Fibroblast of peridontal ligament (primary cell): Measurements from ENCODE around the gene OAT.
"Not testable (repeated sequence)": the region's sequence is repeated elsewhere in the genome, so short reads cannot be mapped to it uniquely, and the experiment has no call there.

ENCODE experiments used
- DNase-seq: peaks from one replicate; pipeline ENCODE4 v3.0.0-alpha.2; 2010; ENCODE audit errors: extremely low read depth

Gene OAT

DNA sequence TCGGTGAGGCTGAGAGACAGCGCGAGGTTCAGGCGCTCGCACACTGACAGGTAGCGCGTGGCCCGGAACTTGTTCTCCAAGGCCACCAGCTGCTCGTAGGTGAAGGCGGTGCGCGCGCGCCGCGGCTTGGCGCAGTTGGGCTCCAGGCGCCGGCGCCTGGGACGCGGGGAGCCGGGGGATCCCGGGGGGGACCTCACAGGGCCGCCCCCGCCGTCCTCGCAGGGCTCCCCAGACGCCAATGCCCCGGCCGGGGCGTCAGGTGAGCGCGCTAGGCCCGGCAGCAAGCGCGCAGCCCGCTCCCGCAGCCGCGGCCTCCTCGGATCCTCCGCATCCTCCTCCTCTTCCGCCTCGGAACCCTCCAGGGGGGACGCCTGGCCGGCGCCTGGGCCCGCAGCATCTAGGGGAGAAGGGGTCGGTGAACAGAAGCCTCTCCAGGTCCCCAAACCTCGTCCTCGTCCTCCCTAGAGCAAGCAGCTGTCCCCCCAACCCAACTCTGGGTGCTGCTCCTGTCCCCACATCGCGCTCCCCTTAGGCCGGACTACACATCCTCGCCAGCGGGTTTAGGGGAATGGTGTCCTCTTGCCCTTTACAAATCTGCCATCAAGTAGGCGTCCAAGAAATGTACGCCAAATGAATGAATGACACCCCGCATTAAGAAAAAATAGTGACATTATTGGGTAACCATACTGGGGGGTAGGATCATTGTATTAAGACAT is 29.2 kb upstream of the OAT start:
- DNase-seq: no peak

GRCh38 chr10:124446830-124447750 is 28.4 kb upstream of the OAT start:
- DNase-seq: no peak

DNA sequence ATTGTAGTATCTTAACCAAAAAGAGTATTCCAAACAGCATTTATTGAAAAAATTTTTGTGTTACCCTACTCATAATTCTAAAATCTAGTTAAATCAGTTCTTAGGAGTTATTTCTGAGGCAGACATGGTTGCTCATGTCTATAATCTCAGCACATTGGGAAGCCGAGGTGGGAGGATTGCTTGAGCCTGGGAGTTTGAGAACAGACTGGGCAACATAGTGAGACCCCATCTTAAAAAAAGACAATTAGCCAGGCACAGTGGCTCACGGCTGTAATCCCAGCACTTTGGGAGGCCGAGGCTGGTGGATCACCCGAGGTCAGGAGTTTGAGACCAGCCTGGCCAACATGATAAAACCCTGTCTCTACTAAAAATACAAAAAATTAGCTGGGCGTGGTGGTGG is 23.0 kb upstream of the OAT start:
- not testable (repeated sequence) for DNase-seq

DNA sequence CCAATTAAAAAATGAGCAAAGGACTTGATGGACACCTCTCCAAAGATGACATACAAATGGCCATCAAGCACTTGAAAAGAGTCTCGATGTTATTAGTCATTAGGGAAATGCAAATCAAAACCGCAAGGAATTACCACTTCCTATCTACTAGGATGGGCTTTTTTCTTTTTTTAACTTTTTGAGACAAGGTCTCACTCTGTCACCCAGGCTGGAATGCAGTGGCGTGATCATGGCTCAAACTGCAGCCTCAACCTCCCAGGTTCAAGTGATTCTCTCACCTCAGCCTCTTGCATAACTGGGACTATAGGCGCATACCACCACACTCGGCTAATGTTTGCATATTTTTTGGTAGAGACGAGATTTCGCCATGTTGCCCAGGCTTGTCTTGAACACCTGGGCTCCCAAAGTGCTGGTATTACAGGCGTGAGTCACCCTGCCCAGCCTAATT is 17.5 kb upstream of the OAT start:
- DNase-seq: no peak

GRCh38 chr10:124435683-124436082 is 17.0 kb upstream of the OAT start:
- DNase-seq: not testable (repeated sequence)

DNA sequence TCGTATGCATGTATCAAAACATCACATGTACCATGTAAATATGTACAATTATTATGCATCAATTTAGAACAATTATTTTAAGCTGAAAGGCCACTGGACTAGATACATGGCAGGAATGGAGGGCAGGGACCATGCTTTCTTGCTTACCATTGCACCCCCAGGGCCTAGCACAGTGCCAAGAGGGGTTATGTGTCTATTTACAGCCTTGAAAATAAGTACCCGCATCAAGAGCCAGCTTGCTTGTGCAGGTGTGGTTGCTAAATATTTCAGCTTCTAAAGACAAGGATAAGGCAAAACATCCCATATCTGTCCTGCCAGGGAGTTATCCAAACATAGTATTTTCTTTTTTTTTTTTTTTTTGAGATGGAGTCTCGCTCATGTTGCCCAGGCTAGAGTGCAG is 14.7 kb upstream of the OAT start:
- no peak for DNase-seq

GRCh38 chr10:124430077-124430476 is 11.4 kb upstream of the OAT start:
- DNase-seq: no peak

DNA sequence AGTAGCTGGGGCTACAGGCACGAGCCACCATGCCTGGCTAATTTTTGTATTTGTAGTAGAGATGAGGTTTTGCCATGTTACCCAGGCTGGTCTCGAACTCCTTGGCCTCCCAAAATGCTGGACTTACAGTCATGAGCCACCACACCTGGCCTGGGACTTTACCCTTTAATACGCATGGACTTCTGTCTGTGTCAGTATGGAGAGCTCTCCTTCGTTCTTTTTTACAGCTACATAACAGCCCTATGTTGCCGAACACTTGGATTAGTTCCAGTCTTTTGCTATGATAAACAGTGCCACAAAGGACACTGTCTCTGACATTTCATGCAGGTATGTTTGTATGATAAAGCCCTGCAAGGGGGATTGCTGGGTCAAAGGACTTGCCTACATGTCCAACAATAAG is 10.9 kb upstream of the OAT start:
- DNase-seq: no peak

DNA sequence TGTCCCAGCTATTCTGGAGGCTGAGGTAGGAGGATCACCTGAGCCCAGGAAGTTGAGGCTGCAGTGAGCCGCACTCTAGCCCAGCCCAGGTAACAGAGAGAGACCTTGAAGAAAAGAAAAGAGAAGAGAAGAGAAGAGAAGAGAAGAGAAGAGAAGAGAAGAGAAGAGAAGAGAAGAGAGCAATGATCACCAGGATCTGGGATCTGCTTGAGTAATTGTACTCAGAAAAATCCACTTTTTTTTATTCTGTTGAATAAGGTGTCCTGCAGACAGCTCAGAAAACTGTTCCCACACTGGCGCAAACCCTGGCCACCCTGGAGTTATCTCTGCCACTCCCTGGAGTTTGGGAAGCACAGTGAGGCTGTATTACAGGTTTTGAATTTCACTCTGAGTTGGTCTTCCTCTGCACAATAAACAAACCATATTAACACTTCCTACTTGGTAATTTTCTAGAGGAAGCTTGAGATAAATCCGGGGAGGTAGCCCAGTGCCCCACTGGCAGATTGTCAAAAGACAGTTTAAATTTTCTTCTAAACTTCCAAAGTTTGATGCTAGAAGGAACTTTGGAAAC is 9.6 kb upstream of the OAT start:
- no peak for DNase-seq

GRCh38 chr10:124425227-124425962 is 6.7 kb upstream of the OAT start:
- no peak for DNase-seq

GRCh38 chr10:124423813-124424212 is 5.1 kb upstream of the OAT start:
- DNase-seq: no peak

GRCh38 chr10:124422742-124423141 is 4.0 kb upstream of the OAT start:
- no peak for DNase-seq

GRCh38 chr10:124420254-124420653 is 1.5 kb upstream of the OAT start:
- DNase-seq: no peak

DNA sequence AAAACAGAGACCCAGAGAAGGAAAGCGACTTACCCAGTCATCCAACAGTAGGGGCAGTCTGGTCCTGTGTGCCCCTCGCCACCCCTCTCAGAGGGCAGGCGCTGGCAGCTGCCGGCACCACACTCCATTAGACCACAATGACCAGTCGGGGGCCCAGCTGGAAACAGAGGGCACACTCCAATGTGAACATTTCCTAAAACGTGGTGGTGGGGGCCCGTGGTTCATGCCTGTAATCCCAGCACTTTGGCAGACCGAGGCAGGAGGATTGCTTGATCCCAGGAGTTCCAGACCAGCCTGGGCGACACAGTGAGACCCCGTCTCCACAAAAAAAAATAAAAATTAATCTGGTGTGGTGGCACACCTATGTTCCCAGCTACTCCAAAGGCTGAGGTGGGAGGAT is 912 bp upstream of the OAT start:
- DNase-seq: no peak

DNA sequence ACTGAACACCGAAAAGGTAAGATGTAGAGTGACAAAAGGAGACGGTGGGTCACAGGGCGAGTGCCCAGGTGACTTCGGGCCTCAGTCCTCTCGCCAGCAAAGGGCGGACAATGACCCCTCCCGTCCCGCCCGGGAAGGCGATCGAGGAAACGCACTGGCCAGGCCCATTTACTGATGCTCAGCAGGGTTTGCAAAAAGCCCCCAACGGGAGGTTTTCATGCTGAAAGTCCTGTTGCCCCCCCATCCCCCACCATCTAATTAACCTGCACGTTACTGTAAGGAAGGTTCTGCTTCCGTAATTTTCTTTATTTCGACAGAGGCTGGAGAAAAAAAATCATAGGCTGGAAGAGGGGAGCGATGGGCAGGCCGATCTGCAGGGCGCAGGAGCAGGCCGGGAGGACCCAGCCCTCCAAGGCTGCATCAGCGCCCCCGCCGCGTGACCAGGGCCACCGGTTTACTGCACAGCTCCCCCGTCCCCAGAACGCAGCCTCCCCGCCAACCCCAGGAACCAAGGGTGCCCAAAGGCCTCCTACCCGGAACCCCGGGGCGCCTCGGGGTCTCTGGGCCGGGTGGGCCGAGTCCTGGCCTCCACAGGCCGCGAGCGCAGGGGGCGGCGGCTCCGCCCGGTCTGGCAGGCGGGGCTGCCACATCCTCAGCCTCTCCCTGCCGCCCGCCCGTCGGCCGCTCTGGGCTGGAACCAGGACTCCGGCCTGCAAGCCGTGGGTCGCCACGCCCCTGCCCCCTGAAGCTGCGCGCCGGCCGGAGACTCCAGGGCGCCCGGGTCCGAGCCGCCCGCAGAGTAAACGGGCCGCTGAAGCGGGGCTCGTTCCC is 613 bp downstream of the OAT start:
- peak; percentile 62 for DNase-seq

GRCh38 chr10:124416733-124417132 is 2.0 kb downstream of the OAT start:
- DNase-seq: peak; percentile 39

DNA sequence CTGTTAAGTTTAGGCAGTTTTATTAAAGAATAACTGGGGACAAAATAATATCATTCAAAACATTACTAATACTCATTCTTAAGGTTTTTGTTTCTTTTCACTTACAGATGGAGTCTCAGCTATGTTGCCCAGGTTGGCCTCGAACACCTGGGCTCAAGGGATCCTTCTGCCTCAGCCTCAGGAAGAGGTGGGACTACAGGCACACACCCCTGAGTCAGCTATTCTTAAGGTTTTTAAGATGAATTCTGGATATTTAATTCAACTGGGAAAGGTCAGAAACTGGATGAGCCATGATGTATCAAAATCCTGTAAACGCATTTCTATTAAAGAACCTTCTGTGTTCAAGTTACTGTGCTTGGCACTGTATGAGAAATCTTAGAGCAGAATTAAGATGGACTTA is 3.5 kb downstream of the OAT start:
- DNase-seq: no peak

- peak; percentile 88 for DNase-seq
Measured at GRCh38 chr10:124414076-124414475, 4.6 kb downstream of the OAT start.

- peak; percentile 33 for DNase-seq
Measured at GRCh38 chr10:124409696-124410095, 9.0 kb downstream of the OAT start.

DNA sequence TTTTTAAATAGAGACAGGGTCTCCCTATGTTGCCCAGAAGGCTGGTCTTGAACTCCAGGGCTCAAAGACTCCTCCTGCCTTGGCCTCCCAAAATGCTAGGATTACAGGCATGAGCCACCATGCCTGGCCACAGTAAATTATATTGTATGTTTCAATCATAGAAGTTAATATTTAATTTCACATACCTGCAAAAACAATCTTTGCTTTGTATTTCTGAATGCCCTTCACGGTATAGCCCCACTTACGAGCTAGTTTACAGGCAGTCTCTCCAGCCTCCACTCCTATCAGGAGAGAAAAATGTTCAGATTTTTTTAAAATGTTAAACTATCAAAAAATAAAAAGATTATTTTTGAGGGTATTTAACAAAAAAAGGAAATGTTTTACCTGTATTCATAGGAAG is 10.4 kb downstream of the OAT start:
- no peak for DNase-seq

DNA sequence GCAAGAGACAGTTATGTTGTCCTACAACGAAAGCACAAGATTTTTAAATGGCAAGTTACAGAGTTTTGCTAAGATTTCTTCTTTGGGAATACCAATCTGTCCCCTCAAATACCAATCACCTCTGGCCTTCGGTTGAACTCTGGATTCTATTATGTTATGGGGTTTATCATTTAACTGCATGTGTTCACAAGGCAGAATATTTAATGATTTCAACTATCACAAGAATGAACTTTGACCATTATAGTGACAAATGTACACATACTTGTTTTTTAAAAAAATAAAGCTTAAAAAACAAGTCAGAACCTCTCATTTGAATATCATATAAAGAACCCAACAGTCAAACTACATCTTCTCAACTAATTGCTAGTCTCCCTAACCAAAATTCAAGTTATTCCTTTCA is 11.3 kb downstream of the OAT start:
- no peak for DNase-seq
